Muscle layer of duodenum (tissue), 2 donors: Measurements from ENCODE around the gene GOPC.
"Not testable (repeated sequence)": the region's sequence is repeated elsewhere in the genome, so short reads cannot be mapped to it uniquely, and the experiment has no call there.

ENCODE experiments used
- H3K27ac ChIP-seq: one replicate; pipeline ENCODE4 v1.7.0; 2013; ENCODE audit warnings: mild to moderate bottlenecking, low read length
- H3K27me3 ChIP-seq: one replicate; pipeline ENCODE4 v1.7.0; 2013; ENCODE audit warnings: low read depth, mild to moderate bottlenecking, control low read depth, low read length
- H3K36me3 ChIP-seq, 2 donors: one replicate each; pipeline ENCODE4 v1.7.0; 2013; ENCODE audit warnings: low read length in 2 of 2, control low read depth in 1 of 2, mild to moderate bottlenecking in 1 of 2; ENCODE audit not compliant: insufficient read depth in 2 of 2, control insufficient read depth in 1 of 2
- H3K4me1 ChIP-seq, 2 donors: one replicate each; pipeline ENCODE4 v1.7.0; 2013; ENCODE audit warnings: low read length in 2 of 2, mild to moderate bottlenecking in 2 of 2, control low read depth in 1 of 2, moderate library complexity in 1 of 2; ENCODE audit not compliant: insufficient read depth in 2 of 2, control insufficient read depth in 1 of 2
- H3K4me3 ChIP-seq, 2 donors: one replicate each; pipeline ENCODE4 v1.7.0; 2013; ENCODE audit warnings: low read length in 2 of 2, low read depth in 1 of 2, mild to moderate bottlenecking in 1 of 2
- H3K9me3 ChIP-seq, 2 donors: one replicate each; pipeline ENCODE4 v1.7.0; 2013; ENCODE audit warnings: low read length in 2 of 2, control low read depth in 1 of 2, mild to moderate bottlenecking in 1 of 2; ENCODE audit not compliant: control insufficient read depth in 1 of 2
- donor health status: healthy.

Gene GOPC

DNA sequence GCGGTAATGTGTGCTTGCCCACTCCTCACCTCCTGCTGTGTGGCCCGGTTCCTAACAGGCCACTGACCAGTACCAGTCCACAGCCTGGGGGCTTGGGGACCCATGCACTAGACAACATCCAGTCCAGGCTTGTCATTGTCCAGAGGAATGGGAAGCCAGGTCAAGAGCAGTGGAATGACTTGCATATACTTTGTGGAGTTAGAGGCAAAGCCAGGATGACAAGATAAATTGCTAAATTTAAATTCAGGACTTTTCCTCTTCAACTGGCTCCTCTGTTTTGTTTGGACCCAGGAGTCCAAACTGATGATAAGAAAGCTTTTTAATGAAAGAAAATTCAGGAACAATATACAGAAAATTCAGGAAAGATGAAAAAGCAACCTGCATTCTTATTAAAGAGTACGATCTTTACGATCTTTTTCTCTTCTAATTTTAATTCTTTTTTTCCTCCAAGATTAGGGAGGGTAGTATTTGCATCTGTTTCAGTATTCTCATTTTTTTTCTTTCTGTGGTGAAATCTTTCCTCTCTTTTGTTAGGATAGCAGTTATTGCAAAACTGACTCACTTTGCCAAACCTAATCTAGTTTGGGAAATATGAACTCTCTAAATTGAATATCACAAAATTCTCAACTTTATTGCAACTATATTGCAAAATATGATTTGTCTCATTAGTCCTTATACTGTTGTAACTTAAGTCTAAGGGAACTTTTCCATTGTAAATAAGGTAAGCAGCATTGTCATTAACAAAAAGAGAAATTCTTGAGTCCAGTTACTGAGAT lies 71.7 kb downstream of the GOPC start:
- no peaks in the 10 kb centered on the region for H3K4me1 ChIP-seq
- no peak overlapping the region for H3K4me3 ChIP-seq
- H3K27me3 ChIP-seq, result no peaks in the 10 kb centered on the region
- peaks cover 0 to 5% of the 10 kb centered on the region in 2 donors for H3K36me3 ChIP-seq
- H3K27ac ChIP-seq, result no peak overlapping the region
- no peaks in the 10 kb centered on the region for H3K9me3 ChIP-seq

DNA sequence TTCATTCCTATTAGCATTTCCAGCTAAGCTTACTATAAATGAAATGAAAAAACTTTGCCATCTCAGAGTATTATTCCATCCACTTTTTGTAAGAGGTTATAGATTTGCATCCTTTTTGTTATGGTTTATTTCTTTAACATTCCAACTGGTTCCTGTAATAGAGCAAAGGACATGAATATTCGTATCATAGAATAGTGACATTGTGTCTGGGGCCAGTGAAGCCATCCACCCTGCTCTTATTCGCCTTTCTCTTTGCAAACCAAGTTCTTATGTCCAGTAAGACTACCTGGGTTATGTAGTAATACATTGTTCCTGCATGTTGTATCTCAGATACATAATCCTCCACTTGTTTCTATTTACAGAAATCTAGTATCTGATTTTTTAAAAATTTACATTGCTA lies 76.7 kb downstream of the GOPC start:
- H3K4me1 ChIP-seq, result no peaks in the 10 kb centered on the region
- no peak overlapping the region for H3K27ac ChIP-seq
- H3K27me3 ChIP-seq, result no peaks in the 10 kb centered on the region
- H3K36me3 ChIP-seq, result no peaks in the 10 kb centered on the region
- H3K9me3 ChIP-seq, result no peaks in the 10 kb centered on the region
- H3K4me3 ChIP-seq, result no peak overlapping the region

DNA sequence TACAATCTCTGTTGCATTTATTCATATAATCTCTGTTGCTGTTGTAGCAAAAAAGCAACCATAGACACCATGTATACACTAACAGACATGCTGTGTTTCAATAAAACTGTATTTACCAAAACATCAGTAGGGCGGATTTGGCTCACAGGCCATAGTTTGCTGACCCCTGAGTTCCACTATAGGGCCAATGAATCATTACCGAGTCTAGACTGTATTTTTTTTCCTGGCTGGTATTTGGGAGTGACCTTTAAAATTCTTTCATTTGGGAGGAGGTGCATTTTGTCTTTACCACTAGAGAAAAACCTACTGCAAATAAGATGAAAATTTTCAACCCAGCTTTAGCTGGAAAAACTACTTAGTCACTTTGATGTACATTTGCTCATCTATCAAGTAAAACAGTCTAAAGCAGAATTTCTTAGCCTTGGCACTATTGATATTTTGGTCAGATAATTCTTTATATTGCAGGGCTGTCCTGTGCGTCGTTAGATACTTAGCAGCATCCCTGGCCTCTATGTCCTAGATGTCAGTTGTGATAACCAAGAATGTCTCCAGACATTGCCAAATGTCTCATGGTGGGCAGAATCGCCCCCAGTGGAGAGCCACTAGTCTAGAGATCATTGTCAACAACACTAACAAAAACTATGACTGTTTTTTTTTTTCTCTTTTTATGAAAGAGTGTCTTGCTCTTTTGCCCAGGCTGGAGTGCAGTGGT lies 80.4 kb downstream of the GOPC start:
- H3K9me3 ChIP-seq, result no peaks in the 10 kb centered on the region
- no peaks in the 10 kb centered on the region for H3K4me1 ChIP-seq
- H3K27ac ChIP-seq, result no peak overlapping the region
- no peak overlapping the region for H3K4me3 ChIP-seq
- no peaks in the 10 kb centered on the region for H3K36me3 ChIP-seq
- no peaks in the 10 kb centered on the region for H3K27me3 ChIP-seq

DNA sequence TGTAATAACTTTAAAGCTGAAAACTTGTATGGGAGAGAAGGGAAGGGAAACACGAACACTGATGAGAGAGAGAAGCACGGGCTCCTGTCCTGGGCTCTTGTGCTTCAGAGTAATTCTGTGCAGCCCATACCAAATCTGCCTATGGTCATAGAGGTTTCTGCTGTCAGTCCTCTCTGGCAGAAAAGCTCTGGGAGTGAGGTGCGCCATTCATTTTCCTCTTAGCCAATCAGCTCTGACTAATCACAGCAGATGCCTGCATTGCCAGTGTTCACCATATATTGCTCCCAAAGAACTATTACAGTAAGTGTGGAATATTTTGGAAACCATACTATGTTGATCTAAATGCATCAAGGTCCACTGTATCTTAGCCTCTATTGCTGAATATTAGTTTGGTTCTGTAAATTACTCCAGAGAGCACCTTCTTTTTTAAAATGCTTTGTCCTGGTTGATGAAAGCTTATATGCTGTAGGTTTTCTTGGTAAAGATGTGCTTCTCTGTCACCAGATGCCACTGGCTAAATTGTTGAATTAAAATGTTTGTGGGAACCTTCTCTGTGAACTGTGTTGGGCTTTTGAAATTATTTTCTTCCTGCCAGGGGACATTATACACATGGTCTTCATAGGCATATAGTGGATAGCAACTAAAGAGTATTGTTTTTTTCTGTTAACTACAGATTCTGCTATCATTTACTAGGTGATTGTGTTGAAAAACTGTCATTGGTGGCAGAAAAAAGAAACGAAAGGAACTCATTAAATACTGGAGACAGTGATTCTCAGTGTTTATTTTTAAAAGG lies 81.5 kb downstream of the GOPC start:
- Histone ChIP-seq H3K4me3 (no peak overlapping the region), H3K4me1 (no peaks in the 10 kb centered on the region), H3K27ac (no peak overlapping the region), H3K36me3 (no peaks in the 10 kb centered on the region), H3K9me3 (no peaks in the 10 kb centered on the region), H3K27me3 (no peaks in the 10 kb centered on the region)

DNA sequence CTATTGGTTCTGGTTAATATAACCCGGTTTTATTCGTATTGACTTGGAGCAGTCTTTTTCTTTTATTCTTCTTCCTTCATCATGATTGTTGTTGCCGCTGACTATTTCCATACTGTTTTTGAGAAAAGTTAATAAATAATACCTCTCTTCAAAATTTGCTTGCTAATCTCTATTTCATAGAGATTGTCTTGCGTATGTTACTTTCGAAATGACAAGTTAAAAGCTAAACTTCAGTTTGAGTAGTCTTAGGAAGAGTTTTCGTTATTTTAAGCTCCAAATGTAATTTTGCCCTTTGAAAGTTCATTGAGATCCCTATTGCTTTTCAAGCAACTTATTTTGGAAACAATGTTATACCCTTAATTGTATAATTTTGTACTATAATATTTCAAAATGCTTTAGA lies 83.4 kb downstream of the GOPC start:
- no peaks in the 10 kb centered on the region for H3K36me3 ChIP-seq
- no peak overlapping the region for H3K4me3 ChIP-seq
- no peak overlapping the region for H3K27ac ChIP-seq
- H3K27me3 ChIP-seq, result no peaks in the 10 kb centered on the region
- H3K9me3 ChIP-seq, result no peaks in the 10 kb centered on the region
- no peaks in the 10 kb centered on the region for H3K4me1 ChIP-seq

DNA sequence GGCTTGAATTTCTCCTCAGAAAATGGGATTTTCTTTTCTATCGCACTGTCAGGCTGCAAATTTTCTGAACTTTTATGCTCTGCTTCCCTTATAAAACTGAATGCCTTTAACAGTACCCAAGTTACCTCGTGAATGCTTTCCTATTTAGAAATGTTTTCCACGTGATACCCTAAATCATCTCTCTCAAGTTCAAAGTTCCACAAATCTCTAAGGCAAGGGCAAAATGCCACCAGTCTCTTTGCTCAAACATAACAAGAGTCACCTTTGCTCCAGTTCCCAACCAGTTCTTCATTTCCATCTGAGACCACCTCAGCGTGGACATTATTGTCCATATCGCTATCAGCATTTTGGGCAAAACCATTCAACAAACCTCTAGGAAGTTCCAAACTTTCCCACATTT lies 84.3 kb downstream of the GOPC start:
- not testable (repeated sequence) for H3K36me3 ChIP-seq, H3K9me3 ChIP-seq, H3K4me3 ChIP-seq, H3K4me1 ChIP-seq, H3K27ac ChIP-seq, H3K27me3 ChIP-seq

DNA sequence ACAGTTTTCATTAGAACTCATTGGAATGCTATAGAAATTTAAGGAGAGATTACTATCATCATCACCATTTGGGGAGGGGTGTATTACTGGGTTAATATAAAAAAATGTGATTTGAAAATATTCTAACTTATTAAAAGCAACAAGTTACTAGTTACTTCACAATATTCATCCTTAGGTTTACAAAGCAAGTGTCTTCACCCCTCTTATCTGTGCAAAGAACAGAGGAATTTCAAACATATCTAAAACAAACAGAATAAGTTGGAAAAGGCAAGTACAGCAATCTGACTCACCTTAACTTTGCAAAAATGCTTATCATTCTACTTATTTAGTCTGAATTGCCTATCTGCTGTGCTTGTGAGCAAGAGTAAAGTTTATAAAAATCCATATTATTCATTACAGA lies 87.0 kb downstream of the GOPC start:
- H3K4me3 ChIP-seq, result no peak overlapping the region
- no peaks in the 10 kb centered on the region for H3K9me3 ChIP-seq
- no peaks in the 10 kb centered on the region for H3K36me3 ChIP-seq
- H3K27ac ChIP-seq, result no peak overlapping the region
- H3K27me3 ChIP-seq, result no peaks in the 10 kb centered on the region
- H3K4me1 ChIP-seq, result no peaks in the 10 kb centered on the region

DNA sequence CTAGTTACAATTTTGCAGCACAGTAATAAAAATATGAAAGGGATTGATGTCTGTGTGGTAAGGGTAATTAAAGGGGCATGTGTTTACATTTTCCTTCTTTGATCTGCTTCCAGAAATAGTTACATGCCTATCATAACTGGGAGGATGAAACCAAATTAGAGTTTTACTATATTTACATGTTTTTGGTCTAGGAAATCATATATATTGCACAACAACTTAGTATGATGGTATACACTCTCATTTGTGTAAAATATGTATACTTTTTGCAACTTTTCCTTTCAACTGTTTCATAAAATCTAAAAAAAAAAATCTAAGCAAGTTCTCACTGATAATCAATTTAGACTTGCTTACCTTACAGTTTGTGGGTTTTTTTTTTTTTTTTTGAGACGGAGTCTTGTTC lies 87.7 kb downstream of the GOPC start:
- no peak overlapping the region for H3K27ac ChIP-seq
- no peaks in the 10 kb centered on the region for H3K4me1 ChIP-seq
- H3K9me3 ChIP-seq, result no peaks in the 10 kb centered on the region

DNA sequence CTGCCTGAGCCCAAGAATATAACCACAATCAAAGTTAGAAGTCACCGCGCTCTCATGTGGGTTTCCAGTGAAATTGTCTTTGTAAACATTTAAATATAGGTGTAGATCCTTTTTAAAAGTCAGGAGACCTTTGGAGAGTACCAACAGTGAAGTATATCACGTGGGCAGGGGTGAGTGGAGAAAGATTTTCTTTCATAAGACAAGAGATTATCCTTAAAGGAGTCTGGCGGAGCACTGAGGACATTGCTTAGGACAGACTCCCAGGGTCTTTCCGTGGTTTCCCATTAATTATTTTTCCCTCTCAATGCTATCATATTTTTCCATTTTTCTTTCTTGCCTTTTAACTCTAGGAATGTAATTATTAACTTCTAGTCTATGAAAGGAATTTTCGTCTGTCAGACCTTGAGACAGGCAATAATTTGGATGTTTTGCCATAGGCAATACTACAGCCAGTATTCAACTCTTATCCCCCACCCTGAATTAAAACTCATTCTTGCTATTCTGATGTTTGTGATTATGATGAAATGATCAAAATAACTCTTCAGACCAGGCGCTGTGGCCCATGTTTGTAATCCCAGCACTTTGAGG lies 88.4 kb downstream of the GOPC start:
- Histone ChIP-seq H3K27me3 (no peaks in the 10 kb centered on the region), H3K36me3 (no peaks in the 10 kb centered on the region), H3K4me1 (no peaks in the 10 kb centered on the region), H3K4me3 (no peak overlapping the region), H3K9me3 (no peaks in the 10 kb centered on the region), H3K27ac (no peak overlapping the region)

More for the DNA sequence above, 87.7 kb downstream of the GOPC start:
- H3K27me3 ChIP-seq, result no peaks in the 10 kb centered on the region
- no peak overlapping the region for H3K4me3 ChIP-seq
- no peaks in the 10 kb centered on the region for H3K36me3 ChIP-seq

DNA sequence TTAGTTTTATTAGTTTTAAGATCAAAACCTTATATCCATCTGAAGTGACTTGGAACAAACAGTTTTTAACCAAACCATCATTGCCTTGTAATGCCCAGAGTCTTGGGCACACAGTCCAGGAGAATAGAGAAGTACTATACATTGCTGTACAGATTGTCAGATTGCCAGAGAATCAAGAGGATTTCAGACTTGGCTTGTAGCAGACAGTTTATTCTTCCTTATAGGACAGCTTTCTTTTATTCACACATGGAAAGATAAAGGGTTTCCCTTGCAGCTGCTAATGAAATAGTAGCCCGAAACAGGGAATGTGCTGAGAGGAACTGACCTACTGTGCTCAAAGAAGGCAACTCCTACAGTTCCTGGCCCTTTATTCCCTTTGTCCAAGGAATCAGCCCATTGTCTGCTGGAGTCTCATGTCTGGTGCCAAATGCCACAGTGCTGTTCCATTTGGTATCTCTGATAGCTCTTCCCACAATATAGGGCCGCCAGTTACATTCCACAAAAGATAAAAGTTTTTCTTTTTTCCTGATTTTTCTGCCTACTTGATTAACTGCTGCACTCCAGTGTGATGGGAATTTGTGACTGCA lies 89.2 kb downstream of the GOPC start:
- no peaks in the 10 kb centered on the region for H3K36me3 ChIP-seq
- no peak overlapping the region for H3K27ac ChIP-seq
- no peaks in the 10 kb centered on the region for H3K9me3 ChIP-seq
- no peaks in the 10 kb centered on the region for H3K27me3 ChIP-seq
- H3K4me3 ChIP-seq, result no peak overlapping the region
- H3K4me1 ChIP-seq, result no peaks in the 10 kb centered on the region
